ENCODE data around the gene PTAFR.
"Not testable (repeated sequence)": the region's sequence is repeated elsewhere in the genome, so short reads cannot be mapped to it uniquely, and the experiment has no call there.

PTAFR gene

GRCh38 chr1:28143496-28144202 lies 32.8 kb downstream of the PTAFR start:
- DNase-seq: no peak

GRCh38 chr1:28141685-28142084 lies 34.8 kb downstream of the PTAFR start:
- DNase-seq: no peak

- DNase-seq: not testable (repeated sequence)
Measured at GRCh38 chr1:28139866-28140265, 36.6 kb downstream of the PTAFR start.

- no peak for DNase-seq
Measured at GRCh38 chr1:28139025-28139712, 37.3 kb downstream of the PTAFR start.

DNA sequence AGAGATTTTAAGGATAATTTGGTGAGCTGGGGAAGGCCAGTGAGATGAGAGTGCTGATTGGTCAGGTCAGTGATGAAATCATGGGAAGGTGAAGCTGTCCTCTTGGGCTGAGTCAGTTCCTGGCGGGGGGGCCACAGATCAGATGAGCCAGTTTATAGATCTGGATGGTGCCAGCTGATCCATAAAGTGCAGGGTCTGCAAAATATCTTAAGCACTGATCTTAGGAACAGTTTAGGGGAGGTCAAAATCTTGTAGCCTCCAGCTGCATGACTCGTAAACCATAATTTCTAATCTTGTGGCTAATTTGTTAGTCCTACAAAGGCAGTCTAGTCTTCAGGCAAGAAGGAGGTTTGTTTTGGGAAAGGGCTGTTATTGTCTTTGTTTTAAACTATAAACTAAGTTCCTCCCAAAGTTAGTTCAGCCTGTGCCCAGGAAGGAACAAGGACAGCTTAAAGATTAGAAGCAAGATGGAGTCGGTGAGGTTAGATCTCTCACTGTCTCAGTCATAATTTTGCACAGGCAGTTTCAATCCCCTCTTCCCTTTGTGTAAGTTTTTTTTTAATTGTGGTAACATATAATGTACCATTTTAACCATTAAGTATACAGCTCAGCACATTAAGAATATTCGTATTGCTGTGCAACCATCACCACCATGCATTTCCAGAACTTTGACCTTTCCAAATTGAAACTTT lies 39.4 kb downstream of the PTAFR start:
- no peak for DNase-seq

GRCh38 chr1:28136169-28136921 lies 40.1 kb downstream of the PTAFR start:
- no peak for DNase-seq

DNA sequence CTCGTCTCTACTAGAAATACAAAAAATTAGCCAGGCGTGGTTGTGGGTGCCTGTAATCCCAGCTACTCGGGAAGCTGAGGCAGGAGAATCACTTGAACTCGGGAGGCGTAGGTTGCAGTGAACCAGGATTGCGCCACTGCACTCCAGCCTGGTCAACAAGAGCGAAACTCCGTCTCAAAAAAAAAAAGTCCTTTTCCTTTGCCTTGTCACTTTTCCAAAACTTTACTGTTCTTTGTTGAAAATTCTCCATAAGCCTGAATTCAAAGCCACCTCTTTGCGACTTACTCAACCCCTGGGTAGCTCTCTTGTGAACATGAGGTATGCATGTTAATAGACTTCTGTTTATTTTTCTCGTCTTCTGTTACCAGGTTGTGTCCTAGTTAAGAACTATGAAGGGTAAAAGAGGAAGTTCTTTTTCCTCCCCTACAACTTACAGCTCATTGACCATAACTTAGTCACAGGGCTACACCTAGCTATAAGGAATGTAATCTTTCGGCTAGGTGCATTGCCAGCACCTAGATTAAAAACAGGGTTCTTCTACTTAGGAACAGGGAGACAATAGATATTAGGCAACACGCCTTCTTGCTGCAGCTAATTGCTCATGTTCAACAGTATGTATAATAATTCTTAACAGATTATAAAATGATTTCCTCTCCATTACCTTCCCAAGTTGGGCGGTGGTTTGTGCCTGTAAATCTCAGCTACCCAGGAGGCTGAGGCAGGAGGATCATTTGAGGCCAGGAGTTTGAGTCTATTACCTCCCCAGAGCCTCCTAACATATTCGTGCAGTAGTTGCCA lies 40.9 kb downstream of the PTAFR start:
- DNase-seq: no peak

DNA sequence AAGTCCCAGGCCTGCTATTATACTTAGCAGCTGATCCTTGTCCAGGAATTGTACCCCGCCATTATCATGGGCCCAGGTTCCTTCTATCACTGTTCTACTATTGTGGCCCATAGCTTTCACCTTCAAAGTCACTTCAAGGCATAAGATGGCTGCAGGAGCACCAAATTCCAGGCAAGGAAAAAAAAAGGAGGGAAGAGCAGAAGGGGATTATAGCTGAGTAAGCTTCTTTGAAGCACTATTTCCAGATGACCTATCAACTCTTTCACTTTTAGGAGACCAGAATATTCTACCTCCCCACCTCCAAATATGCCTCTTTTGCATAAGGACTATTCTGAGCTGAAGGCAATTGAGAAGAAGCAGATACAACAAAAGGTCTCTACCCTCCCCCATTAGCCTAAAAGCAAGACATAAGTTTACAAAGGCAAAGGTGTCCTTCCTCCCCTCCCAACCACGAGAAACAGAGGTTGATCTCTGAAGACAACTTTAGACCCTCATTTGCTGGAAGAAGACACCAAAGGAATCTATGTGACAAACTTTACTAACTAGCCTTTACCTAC lies 41.8 kb downstream of the PTAFR start:
- no peak for DNase-seq

DNA sequence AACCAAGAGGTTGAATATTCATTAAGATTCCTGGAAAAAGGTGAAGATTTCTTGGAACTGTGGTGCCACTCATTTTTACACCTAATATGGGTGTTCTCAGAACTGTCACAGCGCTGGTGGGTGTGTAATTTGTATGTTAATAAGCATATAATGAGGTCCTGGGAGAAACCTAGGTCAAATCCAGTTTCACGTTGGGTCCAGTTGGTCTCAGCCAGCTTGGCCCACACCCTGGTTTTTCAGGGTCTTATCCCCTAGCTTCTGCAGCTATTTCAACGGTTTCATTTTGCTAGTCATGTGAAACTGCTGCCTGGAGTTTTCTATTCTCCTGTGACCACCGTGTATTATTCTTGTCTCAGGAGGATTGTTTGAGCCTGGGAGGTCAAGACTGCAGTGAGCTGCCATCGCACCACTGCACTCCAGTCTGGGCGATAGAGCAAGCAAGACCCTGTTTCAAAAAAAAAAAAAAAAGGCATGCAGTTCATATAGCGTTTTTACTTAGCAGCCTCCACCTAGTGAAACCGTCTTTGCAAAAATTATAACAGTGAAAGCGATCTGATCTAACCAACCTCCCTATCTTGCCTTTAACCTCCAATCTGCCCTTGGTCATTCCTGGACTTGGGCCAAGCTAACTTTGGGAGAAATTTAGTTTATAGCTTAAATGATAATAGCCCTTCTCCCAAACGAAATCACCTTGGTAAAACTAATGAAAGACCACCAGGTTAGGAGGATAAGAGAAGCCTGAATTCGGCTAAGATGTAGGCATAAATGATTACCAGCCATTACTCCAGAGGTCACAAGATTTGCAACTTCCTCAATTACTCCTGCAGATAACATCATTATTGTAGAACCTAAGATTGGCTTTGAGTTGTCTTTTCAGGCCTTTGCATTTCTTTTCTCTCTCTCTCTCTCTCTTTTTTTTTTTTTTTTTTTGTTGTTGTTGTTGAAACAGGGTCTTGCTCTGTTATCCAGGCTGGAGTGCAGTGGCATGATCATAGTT lies 44.0 kb downstream of the PTAFR start:
- no peak for DNase-seq

GRCh38 chr1:28130901-28131300 lies 45.6 kb downstream of the PTAFR start:
- no peak for DNase-seq

GRCh38 chr1:28129150-28129549 lies 47.3 kb downstream of the PTAFR start:
- no peak for DNase-seq

GRCh38 chr1:28127617-28128257 lies 48.8 kb downstream of the PTAFR start:
- DNase-seq: no peak

DNA sequence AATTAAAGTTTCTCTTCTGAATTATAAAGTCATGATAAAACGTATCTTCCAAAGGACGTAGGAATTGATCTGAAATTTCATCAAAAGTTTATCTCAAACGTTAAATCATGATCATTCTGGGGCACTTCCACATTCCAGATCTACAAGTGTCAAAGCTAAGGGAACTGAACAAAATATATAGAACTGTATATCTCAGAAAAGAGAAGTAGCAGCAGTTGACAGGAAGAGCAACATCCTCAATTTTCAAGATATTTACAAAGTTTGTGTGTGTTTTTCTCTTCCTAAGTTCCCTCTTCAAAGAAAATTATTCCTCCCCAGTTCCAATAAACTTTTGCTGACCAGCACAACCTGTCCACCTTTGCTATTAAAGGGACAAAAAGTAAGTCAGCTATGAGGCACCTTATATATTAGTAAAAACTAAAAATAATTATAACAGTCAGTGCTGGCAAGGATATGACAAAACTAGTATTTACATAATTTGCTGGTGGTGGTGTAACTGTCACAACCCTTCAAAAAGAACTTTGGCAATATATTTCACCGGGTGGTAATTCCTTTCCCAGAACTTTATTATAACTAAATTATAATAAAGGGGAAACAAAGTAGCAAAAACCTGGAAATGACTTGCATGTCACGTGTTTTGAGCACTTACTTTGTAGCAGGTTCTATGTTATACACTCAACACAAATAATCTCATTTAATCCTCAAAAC lies 49.6 kb downstream of the PTAFR start:
- DNase-seq: no peak

DNA sequence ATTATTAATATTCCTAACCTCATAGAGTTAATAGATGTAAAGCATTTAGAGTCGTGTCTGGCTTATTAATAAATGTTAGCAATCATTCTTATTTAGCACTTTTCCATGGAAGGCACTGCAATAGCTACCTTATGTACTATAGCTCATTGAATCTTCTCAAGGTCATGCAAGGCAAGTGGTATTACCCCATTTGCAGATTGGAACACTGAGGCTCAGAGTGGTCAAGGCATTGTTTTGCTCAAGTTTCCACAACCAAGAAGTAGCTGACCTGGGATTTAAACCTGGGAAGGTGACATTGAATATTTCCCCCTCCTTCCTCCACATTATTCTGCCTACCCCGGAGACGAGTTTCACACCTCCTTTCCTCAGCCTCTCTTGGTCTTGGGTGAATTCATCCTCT lies 50.3 kb downstream of the PTAFR start:
- no peak for DNase-seq

DNA sequence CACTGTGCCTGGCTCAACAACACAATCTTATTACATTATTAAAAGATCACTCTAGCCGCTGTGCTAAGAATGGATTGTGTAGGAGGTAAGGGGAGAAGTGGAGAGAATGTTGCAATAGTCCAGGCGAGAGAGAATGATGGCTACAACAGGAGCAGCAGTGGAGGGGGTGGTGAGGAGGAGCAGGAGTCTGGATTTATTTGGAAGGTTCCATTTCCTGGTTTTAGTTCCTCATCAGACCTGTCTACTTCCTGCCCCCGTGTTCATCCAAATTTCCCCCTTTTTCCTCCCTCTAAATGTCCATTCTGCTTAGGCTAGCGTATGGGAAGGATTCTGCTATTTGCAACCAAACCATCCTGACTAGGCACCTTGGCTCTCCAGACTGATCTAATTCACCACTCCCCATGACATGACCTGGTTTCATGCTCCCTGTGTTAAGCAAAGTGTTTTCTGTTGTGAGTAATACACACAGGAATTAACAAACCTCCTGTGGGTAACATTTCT lies 53.0 kb downstream of the PTAFR start:
- DNase-seq: no peak

- no peak for DNase-seq
Measured at GRCh38 chr1:28122183-28122582, 54.3 kb downstream of the PTAFR start.

GRCh38 chr1:28119556-28119955 lies 56.9 kb downstream of the PTAFR start:
- no peak for DNase-seq

GRCh38 chr1:28118640-28119307 lies 57.7 kb downstream of the PTAFR start:
- DNase-seq: no peak

DNA sequence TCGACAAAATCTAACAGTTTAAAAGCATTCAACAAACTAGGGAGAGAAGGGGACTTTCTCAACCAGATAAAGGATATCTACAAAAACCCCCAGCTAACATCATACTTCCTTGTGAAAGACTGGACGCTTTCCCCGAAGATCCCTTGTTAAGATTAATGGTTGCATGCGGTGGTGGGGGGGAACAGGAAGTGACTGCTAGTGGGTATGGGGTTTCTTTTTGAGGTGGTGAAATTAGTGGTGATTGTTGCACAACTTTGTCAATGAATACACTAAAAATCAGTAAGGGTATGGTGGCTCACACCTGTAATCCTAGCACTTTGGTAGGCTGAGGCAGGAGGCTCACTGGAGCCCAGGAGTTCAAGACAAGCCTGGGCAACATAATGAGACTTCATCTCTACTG lies 61.2 kb downstream of the PTAFR start:
- DNase-seq: peak; percentile 72

All from NK-92 treated with Interleukin-12 subunit alpha and Interleukin-12 subunit beta, amount 100 ng/mL, for 24 hours (cell line).